NCI-H1930 (cell line): Measurements from ENCODE around the gene SERPIND1.
"Not testable (repeated sequence)": the region's sequence is repeated elsewhere in the genome, so short reads cannot be mapped to it uniquely, and the experiment has no call there.

Experiments
- DNase-seq, 2 experiments: peaks; one replicate each; lab custom pipeline; 2025; lab: John Stamatoyannopoulos, UW

SERPIND1 gene

GRCh38 chr22:20746431-20747189 is 27.3 kb upstream of the SERPIND1 start:
- DNase-seq: no peak

GRCh38 chr22:20747223-20747622 is 26.7 kb upstream of the SERPIND1 start:
- DNase-seq: no peak

DNA sequence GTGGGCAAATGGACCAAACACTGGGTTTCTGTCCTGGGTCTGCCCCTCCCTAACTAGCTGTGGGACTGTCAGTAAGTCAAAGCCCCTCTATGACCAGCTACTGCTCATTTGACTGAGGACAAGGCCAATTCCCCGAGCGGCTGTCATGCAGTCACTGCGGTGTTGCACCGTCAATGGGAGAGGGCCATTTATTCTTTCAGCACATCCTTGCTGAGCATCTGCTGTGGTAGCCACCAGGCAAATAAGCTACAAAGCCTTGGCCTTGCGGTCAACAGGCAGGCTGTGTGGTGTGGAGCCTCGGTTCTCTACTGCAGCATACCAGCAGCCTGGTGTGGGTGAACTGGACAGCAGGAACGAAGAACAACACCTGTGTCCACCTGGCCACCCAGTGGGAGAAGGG is 25.8 kb upstream of the SERPIND1 start:
- DNase-seq: no peak

- no peak for DNase-seq
Measured at GRCh38 chr22:20748731-20749428, 25.0 kb upstream of the SERPIND1 start.

DNA sequence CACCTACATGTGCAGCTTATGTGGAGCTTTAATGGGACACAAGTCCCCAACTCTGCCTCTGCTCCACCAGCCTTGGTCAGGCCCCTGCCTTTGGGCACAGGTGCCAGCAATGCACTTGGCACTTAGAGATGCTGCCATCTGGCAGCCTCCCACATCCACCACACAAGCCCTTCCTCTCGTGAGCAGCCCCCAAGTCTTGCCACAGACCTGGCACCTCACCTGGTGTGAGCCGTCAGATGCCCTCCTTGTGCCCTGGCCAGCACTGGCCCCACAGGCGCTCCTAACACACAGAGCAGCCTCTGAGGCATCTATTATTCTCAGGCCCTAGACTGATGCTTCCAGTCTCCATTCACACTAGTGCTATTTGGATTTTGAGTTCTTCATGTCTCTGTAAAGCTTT is 24.5 kb upstream of the SERPIND1 start:
- no peak for DNase-seq

DNA sequence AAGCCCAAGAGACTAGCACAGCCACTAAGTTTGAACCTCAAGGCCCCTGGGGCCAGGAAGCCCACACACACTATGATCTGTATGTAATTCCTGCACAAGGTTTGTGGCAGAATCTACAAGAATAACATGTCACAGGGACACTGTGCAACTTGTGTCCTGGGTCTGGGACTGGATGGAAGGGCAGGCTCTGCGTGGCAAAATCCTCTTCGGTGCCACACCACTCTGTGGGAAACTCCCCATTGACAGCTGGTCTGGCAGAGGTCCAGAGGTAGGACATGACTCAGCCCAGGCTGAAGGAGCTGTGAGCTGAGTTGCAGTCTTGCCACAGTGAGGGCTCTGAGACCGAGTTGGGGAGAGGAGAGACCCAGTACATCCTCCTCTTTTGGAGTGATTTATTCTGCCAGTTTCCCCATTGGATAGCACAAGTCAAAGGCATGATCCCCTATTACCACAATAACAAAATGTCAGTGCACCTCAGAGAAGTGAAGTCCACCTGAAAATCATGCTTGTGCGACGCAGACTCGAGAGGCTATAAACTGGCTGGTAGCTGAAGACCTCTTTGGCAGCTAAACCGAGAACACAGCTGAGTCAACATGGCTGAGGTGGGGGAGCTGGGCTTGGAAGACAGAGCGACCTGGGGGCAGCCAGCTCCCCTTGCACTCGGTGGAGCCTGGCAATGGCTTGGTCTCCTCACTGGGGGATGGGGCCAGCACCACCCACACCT is 23.3 kb upstream of the SERPIND1 start:
- DNase-seq: no peak

GRCh38 chr22:20751185-20751851 is 22.6 kb upstream of the SERPIND1 start:
- no peak for DNase-seq

DNA sequence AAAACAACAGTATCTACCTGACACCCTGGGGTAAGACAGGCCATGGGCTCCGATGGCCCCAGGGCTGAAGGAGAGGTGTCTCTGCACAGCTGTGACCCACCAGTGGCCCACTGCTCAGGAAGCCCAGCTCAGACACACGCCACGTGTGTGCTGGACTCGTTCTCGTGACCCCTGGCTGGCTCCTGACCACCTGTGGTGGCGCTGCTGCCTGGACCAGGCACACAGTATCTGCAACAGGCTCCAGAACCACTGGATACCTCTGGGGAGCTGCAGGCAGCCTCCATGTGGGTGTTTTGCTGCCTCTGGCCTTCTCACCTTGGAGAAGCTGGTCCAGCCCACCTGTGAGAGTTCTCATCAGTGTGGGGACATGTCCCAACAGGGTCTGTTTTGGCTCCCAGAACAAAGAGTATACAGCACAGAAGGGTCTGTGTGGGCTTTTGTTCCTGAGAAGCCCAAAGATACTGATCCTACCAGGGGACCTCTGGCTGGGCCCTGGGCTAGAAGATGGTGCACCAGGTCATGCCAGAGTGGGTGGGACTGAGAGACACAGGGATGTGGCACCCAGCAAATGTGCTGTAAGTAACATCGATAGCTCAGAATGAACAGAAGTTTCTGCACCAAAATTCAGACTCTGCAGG is 21.7 kb upstream of the SERPIND1 start:
- DNase-seq: no peak

DNA sequence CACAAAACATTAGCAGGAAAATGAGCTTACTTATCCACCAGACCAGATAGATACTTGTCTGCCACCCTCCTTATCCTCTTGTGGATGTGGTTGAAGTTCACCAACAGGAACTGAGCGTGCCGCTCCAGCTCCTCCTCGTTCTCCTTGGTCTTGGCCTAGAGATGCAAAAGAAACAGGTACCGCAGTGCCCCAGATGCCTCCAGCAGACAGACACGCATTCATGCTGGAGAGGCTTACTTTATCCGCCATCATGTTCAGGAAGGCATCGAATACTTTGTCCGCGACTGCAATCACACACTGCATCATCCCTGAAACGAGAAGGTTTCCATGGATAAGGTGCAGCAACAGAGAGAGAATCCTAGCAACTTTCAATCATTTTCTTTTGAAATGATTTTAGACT is 21.0 kb upstream of the SERPIND1 start:
- DNase-seq: no peak

- DNase-seq: no peak
Measured at GRCh38 chr22:20756846-20757245, 17.1 kb upstream of the SERPIND1 start.

DNA sequence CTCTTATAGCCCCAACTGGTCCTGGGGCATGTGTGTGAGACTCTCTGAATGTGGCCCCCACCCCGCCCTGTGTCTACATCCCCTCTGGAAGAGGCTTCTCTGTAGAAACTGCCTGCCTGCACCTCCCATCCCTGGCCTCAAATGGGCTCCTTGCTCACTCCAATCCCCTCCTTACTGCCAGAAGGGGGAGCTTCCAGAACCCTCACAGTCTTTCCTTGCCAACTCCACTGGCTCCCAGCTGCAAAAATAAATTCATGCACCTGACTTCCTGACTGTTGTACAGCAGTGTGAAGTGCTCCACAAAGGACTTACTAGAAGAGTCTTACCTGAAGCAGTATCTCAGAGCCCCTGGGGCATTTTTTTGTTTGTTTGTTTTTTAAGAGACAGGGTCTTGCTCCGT is 15.2 kb upstream of the SERPIND1 start:
- DNase-seq: no peak

DNA sequence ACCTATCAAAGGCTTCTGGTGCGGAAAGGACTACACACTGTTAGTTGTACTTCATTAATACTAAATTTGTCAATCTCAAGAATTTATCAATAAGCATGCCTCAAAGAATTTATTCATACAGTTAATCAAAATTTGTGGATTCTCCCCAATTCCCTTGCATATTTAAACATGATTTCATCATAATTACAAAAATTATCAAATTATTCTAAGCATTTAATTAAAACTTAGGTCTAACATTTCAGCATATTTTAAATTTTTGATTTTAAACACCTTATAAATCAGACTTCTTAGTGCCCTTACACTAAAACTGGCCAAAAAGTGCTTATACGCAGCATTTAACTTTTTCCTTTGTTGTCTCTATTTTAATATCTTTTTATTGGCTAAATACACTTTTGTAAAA is 13.8 kb upstream of the SERPIND1 start:
- no peak for DNase-seq

DNA sequence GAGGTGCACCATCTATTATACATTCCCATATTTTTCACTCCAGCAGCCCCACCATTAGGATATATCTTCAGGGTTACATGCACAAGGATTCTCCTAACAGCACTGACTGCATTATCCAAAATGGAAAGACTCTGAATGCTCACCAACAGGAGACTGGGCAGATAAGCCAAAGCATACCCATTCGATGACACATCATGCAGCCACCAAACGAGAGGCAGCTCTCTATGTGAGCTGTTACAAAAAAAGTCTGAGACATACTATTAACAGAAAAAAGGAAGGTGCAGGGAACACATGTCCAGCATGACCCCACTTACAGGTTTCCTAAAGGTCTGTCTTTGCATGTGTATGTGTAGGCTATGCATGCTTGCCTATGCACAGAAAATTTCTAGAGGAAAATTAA is 12.4 kb upstream of the SERPIND1 start:
- DNase-seq: no peak

DNA sequence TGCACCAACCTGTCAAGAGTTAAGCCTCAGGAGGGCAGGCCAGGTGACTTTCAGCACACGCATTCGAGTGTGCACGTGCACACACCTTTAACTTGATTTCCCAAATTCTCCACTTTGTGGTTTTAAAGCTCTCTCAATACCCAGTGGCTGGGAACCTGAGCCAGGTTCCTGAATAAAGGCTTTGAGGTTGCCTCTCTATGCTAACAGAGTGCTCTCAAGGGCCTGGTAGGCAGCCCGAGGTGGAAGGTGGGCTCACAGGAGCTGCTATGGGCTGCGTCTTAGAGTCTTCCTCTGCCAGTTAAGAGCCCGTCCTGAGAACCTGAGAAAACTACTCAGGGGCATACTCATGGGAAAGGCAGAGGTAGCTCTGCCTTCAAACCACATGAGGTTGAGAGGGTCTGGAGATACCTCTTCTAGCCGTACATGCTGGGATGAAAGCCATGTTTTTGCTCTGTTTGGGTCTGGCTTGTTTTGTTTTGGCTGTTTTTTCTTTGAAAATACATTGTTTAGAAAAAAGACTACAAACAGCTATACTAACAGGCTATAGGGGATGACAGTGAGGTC is 11.6 kb upstream of the SERPIND1 start:
- no peak for DNase-seq

DNA sequence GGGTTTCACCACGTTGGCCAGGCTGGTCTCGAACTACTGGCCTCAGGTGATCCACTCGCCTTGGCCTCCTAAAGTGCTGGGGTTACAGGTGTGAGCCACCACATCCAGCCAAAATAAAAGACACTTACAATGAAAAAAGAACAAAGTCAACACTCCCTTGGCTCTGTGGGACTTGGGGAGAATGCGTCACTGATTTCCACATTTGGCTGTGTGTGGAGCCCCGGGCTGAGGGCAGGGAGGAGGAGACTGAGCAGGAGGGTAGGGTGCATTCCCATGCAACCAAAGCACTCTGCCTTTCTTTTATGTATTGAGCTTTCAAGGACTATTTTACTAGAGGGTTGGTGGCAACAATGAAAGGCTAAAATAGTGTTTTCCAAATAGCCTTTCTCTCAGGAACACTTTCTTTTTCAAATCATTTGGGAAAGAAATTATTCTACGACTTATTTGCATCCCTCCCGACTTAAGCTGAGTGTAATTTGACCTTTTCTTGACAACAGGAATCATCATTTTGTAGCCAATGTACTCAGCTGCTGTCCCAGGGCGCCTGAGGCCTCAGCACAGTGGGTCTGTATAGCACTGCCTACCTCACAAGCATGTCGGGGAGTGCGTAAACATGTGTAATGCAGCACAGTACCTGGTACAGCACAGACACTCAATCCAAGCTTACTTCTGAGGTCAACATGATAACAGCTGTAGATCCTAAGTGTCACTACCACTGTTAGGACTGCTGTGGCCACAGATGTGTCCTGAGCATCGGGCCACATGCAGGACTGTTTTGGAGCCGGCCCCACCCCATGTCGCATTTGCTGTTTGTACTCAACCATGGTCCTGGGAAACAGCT is 10.1 kb upstream of the SERPIND1 start:
- DNase-seq: no peak

DNA sequence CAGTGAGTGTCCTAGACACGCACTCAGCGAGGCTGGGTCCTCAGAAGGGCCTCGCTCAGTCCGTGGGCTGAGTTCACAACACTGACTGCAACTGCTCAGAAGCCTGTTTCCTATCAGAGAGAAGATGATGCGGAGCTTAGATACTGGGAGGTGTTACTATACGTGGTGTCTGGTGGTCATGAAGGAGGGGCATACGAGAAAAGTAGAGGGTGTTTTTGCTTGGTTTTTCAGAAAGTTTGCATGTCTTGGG is 9.5 kb upstream of the SERPIND1 start:
- DNase-seq: no peak

DNA sequence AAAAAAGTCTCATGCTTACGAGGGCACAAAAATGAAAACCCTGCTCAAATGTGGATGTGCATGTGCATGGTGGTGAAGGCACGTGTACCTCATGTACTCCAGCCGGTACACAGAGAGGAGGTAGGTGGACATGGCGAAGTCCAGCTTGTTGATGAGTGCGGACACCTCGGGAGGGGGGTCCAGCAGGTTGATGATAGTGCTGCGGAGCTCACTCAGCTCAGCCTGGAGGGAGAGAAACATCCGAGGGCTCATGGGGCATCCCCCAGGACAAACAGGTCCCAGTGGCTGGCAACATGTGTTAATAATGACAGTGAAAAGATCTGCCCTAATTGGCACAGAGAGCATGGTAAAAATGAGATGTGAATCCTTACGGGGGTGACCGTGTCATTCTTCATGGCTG is 9.2 kb upstream of the SERPIND1 start:
- DNase-seq: no peak

DNA sequence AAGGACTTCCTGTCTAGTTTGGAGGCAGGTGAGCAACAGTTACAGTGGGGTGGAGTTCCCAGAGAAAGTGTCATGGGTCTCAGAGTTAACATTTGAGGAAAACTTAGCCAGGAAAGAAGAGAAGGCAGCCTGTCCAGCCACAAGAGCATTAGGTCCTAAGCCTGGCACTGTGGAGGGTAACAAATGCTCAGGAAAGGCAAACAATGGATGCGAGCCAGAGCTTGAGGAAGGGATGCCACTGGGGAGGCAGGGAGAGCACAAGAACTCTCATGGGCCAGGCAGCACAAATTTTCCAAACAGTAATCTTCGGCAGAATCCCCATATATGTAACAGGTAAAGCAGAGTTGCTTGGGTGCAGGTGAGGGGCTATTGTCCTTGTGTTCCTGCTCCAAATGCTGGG is 8.0 kb upstream of the SERPIND1 start:
- DNase-seq: no peak

GRCh38 chr22:20766530-20766929 is 7.4 kb upstream of the SERPIND1 start:
- no peak for DNase-seq

DNA sequence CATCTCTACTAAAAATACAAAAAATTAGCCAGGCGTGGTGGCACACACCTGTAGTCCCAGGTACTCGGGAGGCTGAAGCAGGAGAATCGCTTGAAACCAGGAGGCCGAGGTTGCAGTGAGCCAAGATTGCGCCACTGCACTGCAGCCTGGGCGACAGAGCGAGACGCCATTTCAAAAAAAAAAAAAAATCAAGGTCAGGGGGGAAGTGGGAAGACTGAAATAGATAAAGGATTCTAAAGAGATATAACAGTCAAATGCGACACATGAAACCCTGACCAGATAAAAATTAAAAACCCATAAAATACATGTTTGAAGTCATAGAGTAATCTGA is 4.5 kb upstream of the SERPIND1 start:
- DNase-seq: not testable (repeated sequence)

DNA sequence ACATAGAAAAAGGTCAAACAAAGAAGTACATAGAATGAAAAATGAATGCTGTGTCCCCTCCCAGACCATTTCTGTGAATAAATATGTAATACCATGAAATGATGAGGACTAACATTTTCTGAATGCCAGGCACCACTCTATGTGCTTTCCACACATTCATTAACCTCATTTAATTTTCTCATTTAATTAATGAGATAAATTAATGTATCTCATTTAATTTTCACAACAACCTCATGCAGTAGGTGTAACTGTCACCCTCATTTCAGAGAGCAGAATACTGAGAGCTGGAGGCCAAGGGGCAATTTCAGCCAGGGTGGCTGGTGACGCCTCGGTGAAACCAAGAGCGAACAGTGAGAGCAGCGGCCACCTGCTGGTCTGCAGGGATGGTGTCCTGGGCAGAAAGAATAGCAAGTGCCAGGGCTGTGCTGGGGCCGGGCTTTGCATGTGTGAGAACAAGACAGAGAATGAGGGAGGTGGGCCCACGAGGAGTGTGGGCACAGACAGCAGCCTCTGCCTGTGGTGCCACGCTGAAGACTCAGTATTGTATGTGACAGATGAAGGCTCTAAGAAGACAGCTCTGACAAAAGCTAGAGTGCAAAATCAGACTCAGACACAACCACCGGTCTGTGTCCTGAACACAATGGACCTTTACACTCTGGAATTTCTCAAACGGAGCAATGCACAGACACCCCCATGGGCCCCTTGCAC is 1.8 kb upstream of the SERPIND1 start:
- no peak for DNase-seq
